Upper lobe of left lung (tissue), 6 donors: Measurements from ENCODE around the gene B4GALT4. TPM values are rescaled to one million over a fixed set of nuclear protein-coding genes. Genes with fewer than 3 reads are reported as not detected.

Experiments
- ATAC-seq, 2 donors: fragments of 200-7000 bp; cut with Tn5 transposase; one replicate each; pipeline ENCODE4 v1.9.1; 2022; ENCODE audit warnings: mild to moderate bottlenecking in 2 of 2, moderate library complexity in 2 of 2; ENCODE audit not compliant: low FRiP score in 2 of 2
- DNase-seq, 2 donors: peaks; one replicate each; pipeline ENCODE4 v3.0.0-alpha.2; 2019 to 2020
- H3K27ac ChIP-seq, 4 donors: fragments of 200-600 bp; sonication (generic); one replicate each; pipeline ENCODE4 v1.5.1; 2016 to 2019
- H3K27me3 ChIP-seq, 4 donors: fragments of 200-600 bp; sonication (generic); one replicate each; pipeline ENCODE4 v1.5.1; 2017 to 2019
- H3K36me3 ChIP-seq, 4 donors: fragments of 200-600 bp; sonication (generic); one replicate each; pipeline ENCODE4 v1.5.1; 2016 to 2019
- H3K4me1 ChIP-seq, 4 donors: fragments of 200-600 bp; sonication (generic); one replicate each; pipeline ENCODE4 v1.5.1; 2018 to 2019
- H3K4me3 ChIP-seq, 4 donors: fragments of 200-600 bp; sonication (generic); one replicate each; pipeline ENCODE4 v1.5.1; 2017 to 2019; ENCODE audit warnings: mild to moderate bottlenecking in 2 of 4, moderate library complexity in 1 of 4
- H3K9me3 ChIP-seq, 4 donors: fragments of 200-600 bp; sonication (generic); one replicate each; pipeline ENCODE4 v1.5.1; 2018 to 2019
- CTCF ChIP-seq, 6 experiments: fragments of 450-650 bp in 4 of 6; fragments of 200-600 bp in 2 of 6; sonication (generic) in 2 of 6; IDR thresholded peaks; one replicate each; pipeline ENCODE4 v1.5.1; 2016 to 2019; ENCODE audit warnings: antibody characterized with exemption in 6 of 6
- EP300 ChIP-seq, 4 donors: sonication (generic); formaldehyde crosslinking; IDR thresholded peaks; one replicate each; pipeline ENCODE4 v1.5.1; 2017; ENCODE audit warnings: antibody characterized with exemption in 4 of 4, control low read depth in 2 of 4
- POLR2A ChIP-seq, 4 donors: fragments of 450-650 bp; IDR thresholded peaks; one replicate each; pipeline ENCODE4 v1.5.1; 2016 to 2017; ENCODE audit warnings: antibody characterized with exemption in 4 of 4, mild to moderate bottlenecking in 2 of 4
- POLR2AphosphoS5 ChIP-seq, 2 donors: sonication (generic); formaldehyde crosslinking; IDR thresholded peaks; one replicate each; pipeline ENCODE4 v1.5.1; 2017; ENCODE audit warnings: antibody characterized with exemption in 2 of 2
- WGBS, 2 donors: methylation state at CpG; one replicate each; pipeline ENCODE4 v1.1.5; 2017 to 2018; 5-methylcytosine and 5-hydroxymethylcytosine counted together
- total RNA-seq, 6 donors: library from RNA; depleted of rRNA in 4 of 6; stranded (reverse); fragments of >200 nt in 4 of 6; gene quantifications; one replicate each; pipeline versions ENCODE4 v1.1.0 to v1.2.1, GENCODE V29; 2016 to 2021
- donor health status: DM: no; HTN: no; CAD: no; lungs with moderate emphysema.
- donor health status: DM: no; HTN: yes; CAD: no; lungs with severe emphysema.

The B4GALT4 gene
- total RNA-seq, 6 donors from 2014 or later = 7.3 to 24.3 (median 16.6) TPM

- H3K27me3 ChIP-seq = no peaks in the 10 kb centered on the region
- H3K27ac ChIP-seq = no peak overlapping the region
- TF ChIP-seq POLR2A (IDR thresholded peaks at IDR 0.05) (no peak), POLR2AphosphoS5 (IDR thresholded peaks at IDR 0.05) (no peak), CTCF (IDR thresholded peaks at IDR 0.05) (no peak), EP300 (IDR thresholded peaks at IDR 0.05) (no peak)
- 83 to 92% methylated on average over 2 of the region's 2 CpGs for WGBS, 2 donors
- DNase-seq (no peak), ATAC-seq (no peak)
- peaks cover 9 to 78% (median 49%) of the 10 kb centered on the region in 4 donors for H3K36me3 ChIP-seq
- H3K4me3 ChIP-seq = no peak overlapping the region
- H3K4me1 ChIP-seq = no peaks in the 10 kb centered on the region
- H3K9me3 ChIP-seq = no peaks in the 10 kb centered on the region
Measured at GRCh38 chr3:119221779-119222320, 18.8 kb downstream of the B4GALT4 start.

GRCh38 chr3:119220970-119221667 lies 19.6 kb downstream of the B4GALT4 start:
- no peak for TF ChIP-seq EP300 (IDR thresholded peaks at IDR 0.05)
- TF ChIP-seq POLR2AphosphoS5 (IDR thresholded peaks at IDR 0.05) = no peak
- no peak for TF ChIP-seq POLR2A (IDR thresholded peaks at IDR 0.05)
- no peak for TF ChIP-seq CTCF (IDR thresholded peaks at IDR 0.05)
- no peak for ATAC-seq

GRCh38 chr3:119220198-119220597 lies 20.5 kb downstream of the B4GALT4 start:
- ATAC-seq = no peak
- no peak for DNase-seq
- Histone ChIP-seq H3K4me3 (no peak overlapping the region), H3K9me3 (no peaks in the 10 kb centered on the region), H3K27me3 (no peaks in the 10 kb centered on the region), H3K36me3 (peaks cover 17 to 84% (median 48%) of the 10 kb centered on the region in 4 donors), H3K4me1 (no peaks in the 10 kb centered on the region), H3K27ac (no peak overlapping the region)
- 93 to 95% methylated on average over 7 of the region's 7 CpGs for WGBS, 2 donors
- TF ChIP-seq EP300 (IDR thresholded peaks at IDR 0.05) = no peak
- no peak for TF ChIP-seq POLR2AphosphoS5 (IDR thresholded peaks at IDR 0.05)
- TF ChIP-seq POLR2A (IDR thresholded peaks at IDR 0.05) = no peak
- TF ChIP-seq CTCF (IDR thresholded peaks at IDR 0.05) = no peak

More at GRCh38 chr3:119220970-119221667, 19.6 kb downstream of the B4GALT4 start:
- Histone ChIP-seq H3K27me3 (no peaks in the 10 kb centered on the region), H3K4me3 (no peak overlapping the region), H3K4me1 (no peaks in the 10 kb centered on the region), H3K27ac (no peak overlapping the region), H3K36me3 (peaks cover 9 to 74% (median 46%) of the 10 kb centered on the region in 4 donors), H3K9me3 (no peaks in the 10 kb centered on the region)
- 89 to 90% methylated on average over 3 of the region's 3 CpGs for WGBS, 2 donors
- no peak for DNase-seq

- H3K27ac ChIP-seq = no peak overlapping the region
- H3K4me1 ChIP-seq = no peaks in the 10 kb centered on the region
- no peak for TF ChIP-seq POLR2AphosphoS5 (IDR thresholded peaks at IDR 0.05)
- TF ChIP-seq EP300 (IDR thresholded peaks at IDR 0.05) = no peak
- DNase-seq = no peak
- ATAC-seq = no peak
- no peaks in the 10 kb centered on the region for H3K9me3 ChIP-seq
- H3K36me3 ChIP-seq = peaks cover 23 to 93% (median 55%) of the 10 kb centered on the region in 4 donors
- WGBS, 2 donors = 69 to 84% methylated on average over 4 of the region's 4 CpGs
- H3K27me3 ChIP-seq = no peaks in the 10 kb centered on the region
- no peak overlapping the region for H3K4me3 ChIP-seq
Measured at GRCh38 chr3:119219069-119219468, 21.6 kb downstream of the B4GALT4 start.

- H3K27me3 ChIP-seq = no peaks in the 10 kb centered on the region
- no peak for TF ChIP-seq CTCF (IDR thresholded peaks at IDR 0.05)
- no peak for TF ChIP-seq POLR2AphosphoS5 (IDR thresholded peaks at IDR 0.05)
- TF ChIP-seq POLR2A (IDR thresholded peaks at IDR 0.05) = no peak
- no peak for TF ChIP-seq EP300 (IDR thresholded peaks at IDR 0.05)
- WGBS, 2 donors = 84 to 88% methylated on average over 6 of the region's 6 CpGs
- H3K4me1 ChIP-seq = peaks cover 0 to 8% (median 4%) of the 10 kb centered on the region in 4 donors
- H3K4me3 ChIP-seq = no peak overlapping the region
- DNase-seq = no peak
- no peak for ATAC-seq
- H3K9me3 ChIP-seq = no peaks in the 10 kb centered on the region
- no peak overlapping the region for H3K27ac ChIP-seq
- H3K36me3 ChIP-seq = peaks cover 14 to 73% (median 34%) of the 10 kb centered on the region in 4 donors
Measured at GRCh38 chr3:119211803-119212202, 28.9 kb downstream of the B4GALT4 start.
